B cell (primary cell): ENCODE measurements around the gene PLSCR5. TPM values are rescaled to one million over a fixed set of nuclear protein-coding genes. Genes with fewer than 3 reads are reported as not detected.

Experiments used
- ATAC-seq: fragments of 200-7000 bp; cut with Tn5 transposase; one replicate; pipeline ENCODE4 v1.10.0; 2021; ENCODE audit warnings: low read depth, mild to moderate bottlenecking, moderate number of reproducible peaks, moderate library complexity
- CTCF ChIA-PET: fragments of 350-600 bp; sonication (Branson Sonifier 250); formaldehyde crosslinking; loops from one replicate; lab custom pipeline; 2021; ENCODE audit warnings: antibody characterized with exemption, inconsistent platforms; lab: Charles Lee
- POLR2A ChIA-PET: fragments of 350-600 bp; sonication (Branson Sonifier 250); formaldehyde crosslinking; loops from one replicate; lab custom pipeline; 2021; ENCODE audit warnings: antibody characterized with exemption; lab: Charles Lee
- DNase-seq: peaks from one replicate; pipeline ENCODE4 v3.0.0; 2013
- H2AFZ ChIP-seq: 2 replicates; pipeline ENCODE4 v1.6.1; 2012; ENCODE audit warnings: mild to moderate bottlenecking, low read depth, low read length; ENCODE audit not compliant: insufficient read depth, poor library complexity, severe bottlenecking
- H3K27ac ChIP-seq, 2 donors: 1 replicate in 1 of 2; 2 replicates in 1 of 2; pipeline ENCODE4 v1.5.1; 2012 to 2013; ENCODE audit warnings: low read length in 2 of 2, mild to moderate bottlenecking in 2 of 2, moderate library complexity in 1 of 2
- H3K27me3 ChIP-seq, 4 experiments: fragments of 200-600 bp in 1 of 4; sonication (generic) in 1 of 4; replicated peaks in 1 of 4; 1 replicate in 2 of 4; 2 replicates in 2 of 4; pipeline versions ENCODE4 v1.6.1 to v1.7.0; 2013 to 2016; ENCODE audit warnings: low read length in 3 of 4, mild to moderate bottlenecking in 2 of 4, mixed read lengths in 1 of 4, moderate library complexity in 1 of 4; ENCODE audit not compliant: insufficient read depth in 4 of 4, control insufficient read depth in 3 of 4; ENCODE audit errors: control extremely low read depth in 1 of 4
- H3K36me3 ChIP-seq, 2 experiments: replicated peaks in 1 of 2; 1 replicate in 1 of 2; 2 replicates in 1 of 2; pipeline versions ENCODE4 v1.6.1 to v1.7.1; 2013; ENCODE audit warnings: low read length in 1 of 2; ENCODE audit not compliant: insufficient read depth in 2 of 2, control insufficient read depth in 1 of 2; ENCODE audit errors: control extremely low read depth in 1 of 2, extremely low read depth in 1 of 2
- H3K4me1 ChIP-seq, 2 donors: fragments of 200-600 bp in 1 of 2; sonication (generic) in 1 of 2; 1 replicate in 1 of 2; 2 replicates in 1 of 2; pipeline versions ENCODE4 v1.5.1 to v1.6.1; 2013 to 2017; ENCODE audit warnings: low read length in 2 of 2; ENCODE audit not compliant: control insufficient read depth in 2 of 2, insufficient read depth in 2 of 2
- H3K4me2 ChIP-seq: replicated peaks from 2 replicates; pipeline ENCODE3; 2012; ENCODE audit warnings: mild to moderate bottlenecking, low read depth, low read length; ENCODE audit not compliant: poor library complexity, severe bottlenecking
- H3K4me3 ChIP-seq, 5 experiments: fragments of 200-600 bp in 1 of 5; sonication (generic) in 1 of 5; 1 replicate in 3 of 5; 2 replicates in 2 of 5; pipeline versions ENCODE4 v1.5.1 to v1.7.0; 2011 to 2016; ENCODE audit warnings: low read length in 4 of 5, mild to moderate bottlenecking in 4 of 5, low read depth in 2 of 5, control low read depth in 1 of 5, moderate library complexity in 1 of 5; ENCODE audit not compliant: insufficient read depth in 1 of 5; ENCODE audit errors: control extremely low read depth in 1 of 5, extremely low read depth in 1 of 5
- H3K79me2 ChIP-seq: fragments of 200-600 bp; sonication (generic); one replicate; pipeline ENCODE4 v1.6.0; 2016; ENCODE audit warnings: low read length; ENCODE audit not compliant: control insufficient read depth, insufficient read depth
- H3K9ac ChIP-seq: fragments of 200-600 bp; sonication (generic); 2 replicates; pipeline ENCODE4 v1.6.1; 2017; ENCODE audit warnings: mild to moderate bottlenecking, low read length, moderate library complexity
- H3K9me3 ChIP-seq, 3 donors: one replicate each; pipeline versions ENCODE4 v1.6.1 to v1.7.1; 2013; ENCODE audit warnings: low read length in 2 of 3; ENCODE audit not compliant: control insufficient read depth in 2 of 3, insufficient read depth in 1 of 3; ENCODE audit errors: control extremely low read depth in 1 of 3
- H4K20me1 ChIP-seq: 2 replicates; pipeline ENCODE4 v1.6.0; 2012; ENCODE audit warnings: mild to moderate bottlenecking, low read length; ENCODE audit not compliant: insufficient read depth, control insufficient read depth, poor library complexity, severe bottlenecking
- H3K27ac Mint-ChIP-seq: one replicate; pipeline ENCODE4 v1.8.0; 2021; ENCODE audit warnings: mixed read lengths
- H3K27me3 Mint-ChIP-seq: one replicate; pipeline ENCODE4 v1.8.0; 2021; ENCODE audit warnings: mixed read lengths
- H3K4me1 Mint-ChIP-seq: one replicate; pipeline ENCODE4 v1.8.0; 2021; ENCODE audit warnings: mixed read lengths
- H3K4me3 Mint-ChIP-seq: one replicate; pipeline ENCODE4 v1.8.0; 2021; ENCODE audit warnings: mixed read lengths
- H3K9me3 Mint-ChIP-seq: one replicate; pipeline ENCODE4 v1.8.0; 2022; ENCODE audit warnings: mixed read lengths; ENCODE audit not compliant: insufficient read depth
- CTCF ChIP-seq: fragments of 200-600 bp; IDR thresholded peaks from one replicate; pipeline ENCODE4 v1.8.0; 2022; ENCODE audit warnings: antibody characterized with exemption, mild to moderate bottlenecking
- EZH2 ChIP-seq: IDR thresholded peaks from 2 replicates; pipeline ENCODE4 v1.6.1; 2012; ENCODE audit warnings: borderline replicate concordance, low read depth, mild to moderate bottlenecking, moderate library complexity, low read length; ENCODE audit not compliant: insufficient read depth, poor library complexity, severe bottlenecking
- WGBS: methylation state at CpG from one replicate; pipeline ENCODE4 v1.1.5; 2013; ENCODE audit warnings: missing lambda C conversion rate; ENCODE audit not compliant: insufficient coverage; 5-methylcytosine and 5-hydroxymethylcytosine counted together
- intact Hi-C: fragments of 100-400 bp; cut with micrococcal nuclease; formaldehyde crosslinking; loops from one replicate; pipeline ENCODE4 v1.10.0; 2022
- polyA plus RNA-seq: library from polyadenylated mRNA; depleted of rRNA; stranded (reverse); fragments of >200 nt; gene quantifications from 2 replicates; pipeline ENCODE4 v1.2.3, GENCODE V29; 2012
- total RNA-seq, 2 donors: library from RNA; stranded (reverse); fragments of 120-200 nt in 1 of 2; gene quantifications; 1 replicate in 1 of 2; 2 replicates in 1 of 2; pipeline versions ENCODE4 v1.2.3 to v1.2.4, GENCODE V29; 2013 to 2022

Gene PLSCR5
- total and polyA plus RNA-seq, 2 donors (not counting 1 experiment from before 2014, with no cell fraction given): not detected

- ATAC-seq (no peak), DNase-seq (no peak)
- no peaks in the 10 kb centered on the region for H3K36me3 ChIP-seq
- Mint-ChIP-seq H3K27me3 (no peaks in the 10 kb centered on the region), H3K4me3 (no peak overlapping the region), H3K27ac (no peak overlapping the region), H3K9me3 (no peaks in the 10 kb centered on the region), H3K4me1 (no peaks in the 10 kb centered on the region)
- no peaks in the 10 kb centered on the region for H3K79me2 ChIP-seq
- TF ChIP-seq CTCF (no peak), EZH2 (no peak)
- no peaks in the 10 kb centered on the region for H4K20me1 ChIP-seq
- POLR2A ChIA-PET: no interaction called here
- H3K9ac ChIP-seq: no peak overlapping the region
- H2AFZ ChIP-seq: no peak overlapping the region
- intact Hi-C loops: no loop called here
- H3K4me3 ChIP-seq: no peak overlapping the region
- WGBS: no CpG with 5 or more reads among the region's 2 CpGs
- no peaks in the 10 kb centered on the region for H3K4me1 ChIP-seq
- H3K4me2 ChIP-seq: no peak overlapping the region
- peaks cover 0 to 2% (median 0%) of the 10 kb centered on the region in 4 experiments for H3K27me3 ChIP-seq
- H3K9me3 ChIP-seq: no peaks in the 10 kb centered on the region
- CTCF ChIA-PET: no interaction called here
- H3K27ac ChIP-seq: no peak overlapping the region
Measured at GRCh38 chr3:146612015-146612414, 6.9 kb upstream of the PLSCR5 start.

- Mint-ChIP-seq H3K4me1 (no peaks in the 10 kb centered on the region), H3K9me3 (no peaks in the 10 kb centered on the region), H3K27me3 (no peaks in the 10 kb centered on the region), H3K27ac (no peak overlapping the region), H3K4me3 (no peak overlapping the region)
- H3K9me3 ChIP-seq: no peaks in the 10 kb centered on the region
- no peaks in the 10 kb centered on the region for H3K79me2 ChIP-seq
- peaks cover 0 to 2% (median 0%) of the 10 kb centered on the region in 4 experiments for H3K27me3 ChIP-seq
- no peak overlapping the region for H3K4me2 ChIP-seq
- H3K9ac ChIP-seq: no peak overlapping the region
- no peaks in the 10 kb centered on the region for H3K36me3 ChIP-seq
- no peak for ATAC-seq
- ChIA-PET CTCF (no interaction called here), POLR2A (no interaction called here)
- no peaks in the 10 kb centered on the region for H4K20me1 ChIP-seq
- 100% methylated on average over 2 of the region's 3 CpGs for WGBS
- H2AFZ ChIP-seq: no peak overlapping the region
- TF ChIP-seq CTCF (no peak), EZH2 (no peak)
- no peak for DNase-seq
- H3K4me1 ChIP-seq: no peaks in the 10 kb centered on the region
- intact Hi-C loops: no loop called here
- H3K27ac ChIP-seq: no peak overlapping the region
- no peak overlapping the region for H3K4me3 ChIP-seq
Measured at GRCh38 chr3:146611096-146611495, 6.0 kb upstream of the PLSCR5 start.
